Smooth muscle cell (in vitro differentiated cells): ENCODE measurements around the gene RAB4A. TPM values are rescaled to one million over a fixed set of nuclear protein-coding genes. Genes with fewer than 3 reads are reported as not detected.

Experiments used
- DNase-seq: peaks from one replicate; lab custom pipeline; 2025; ENCODE audit not compliant: unreplicated experiment; lab: John Stamatoyannopoulos, UW
- H2AFZ ChIP-seq: fragments of 200-600 bp; sonication (generic); 2 replicates; pipeline ENCODE4 v1.6.0; 2016; ENCODE audit warnings: antibody characterized with exemption, low read depth, mild to moderate bottlenecking
- H3F3A ChIP-seq: fragments of 200-600 bp; sonication (generic); 2 replicates; pipeline ENCODE4 v1.6.0; 2017; ENCODE audit warnings: antibody characterized with exemption, low read depth
- H3K27ac ChIP-seq: fragments of 200-600 bp; sonication (generic); 2 replicates; pipeline ENCODE4 v1.5.1; 2016; ENCODE audit warnings: low read depth, mild to moderate bottlenecking
- H3K27me3 ChIP-seq: fragments of 200-600 bp; sonication (generic); 2 replicates; pipeline ENCODE4 v1.6.1; 2016; ENCODE audit warnings: low read depth, mild to moderate bottlenecking
- H3K36me3 ChIP-seq: fragments of 200-600 bp; sonication (generic); 2 replicates; pipeline ENCODE4 v1.5.1; 2016; ENCODE audit warnings: low read depth
- H3K4me1 ChIP-seq: fragments of 200-600 bp; sonication (generic); 2 replicates; pipeline ENCODE4 v1.5.1; 2016; ENCODE audit warnings: low read depth
- H3K4me2 ChIP-seq: fragments of 200-600 bp; sonication (generic); 2 replicates; pipeline ENCODE4 v1.6.0; 2016; ENCODE audit warnings: mild to moderate bottlenecking
- H3K4me3 ChIP-seq: fragments of 200-600 bp; sonication (generic); 2 replicates; pipeline ENCODE4 v1.5.1; 2016; ENCODE audit warnings: mild to moderate bottlenecking
- H3K79me2 ChIP-seq: fragments of 200-600 bp; sonication (generic); 2 replicates; pipeline ENCODE4 v1.6.0; 2016; ENCODE audit warnings: low read depth, mild to moderate bottlenecking
- H3K9ac ChIP-seq: fragments of 200-600 bp; sonication (generic); 2 replicates; pipeline ENCODE4 v1.6.0; 2016; ENCODE audit warnings: low read depth
- H3K9me3 ChIP-seq: fragments of 200-600 bp; sonication (generic); replicated peaks from 2 replicates; pipeline ENCODE4 v1.5.1; 2016; ENCODE audit warnings: low read depth
- H4K20me1 ChIP-seq: fragments of 200-600 bp; sonication (generic); 2 replicates; pipeline ENCODE4 v1.6.0; 2016; ENCODE audit warnings: low read depth
- CTCF ChIP-seq: fragments of 200-600 bp; sonication (generic); IDR thresholded peaks from 2 replicates; pipeline ENCODE4 v1.5.1; 2017; ENCODE audit warnings: borderline replicate concordance, mild to moderate bottlenecking, antibody characterized with exemption; ENCODE audit not compliant: insufficient read depth, poor library complexity, severe bottlenecking
- WGBS: methylation state at CpG from one replicate; pipeline ENCODE4 v1.1.7; 2016; ENCODE audit warnings: low lambda C conversion rate; 5-methylcytosine and 5-hydroxymethylcytosine counted together
- polyA plus RNA-seq: library from polyadenylated mRNA; unstranded; fragments of >200 nt; fragmentation: Nextera tagmentation; extraction: Ambion mirVana; gene quantifications from 2 replicates; pipeline ENCODE4 v1.2.1, GENCODE V29; 2016
- total RNA-seq: library from RNA; depleted of rRNA; stranded (reverse); fragments of >200 nt; gene quantifications from 2 replicates; pipeline ENCODE4 v1.2.3, GENCODE V29; 2014

The RAB4A gene
- total and polyA plus RNA-seq, 2 experiments from 2014 or later = 43.9 to 52.7 TPM

- H3K27ac ChIP-seq = peak overlapping the region; percentile 93
- H2AFZ ChIP-seq = no peak overlapping the region
- DNase-seq = no peak
- no peaks in the 10 kb centered on the region for H3K36me3 ChIP-seq
- H3F3A ChIP-seq = no peaks in the 10 kb centered on the region
- peak overlapping the region; percentile 63 for H3K4me2 ChIP-seq
- no peaks in the 10 kb centered on the region for H3K79me2 ChIP-seq
- no peaks in the 10 kb centered on the region for H4K20me1 ChIP-seq
- peaks cover 33% of the 10 kb centered on the region for H3K4me1 ChIP-seq
- WGBS = 80% methylated on average over 2 of the region's 2 CpGs
- no peak for TF ChIP-seq CTCF
- no peaks in the 10 kb centered on the region for H3K27me3 ChIP-seq
- H3K4me3 ChIP-seq = no peak overlapping the region
- no peaks in the 10 kb centered on the region for H3K9me3 ChIP-seq
- peak overlapping the region; percentile 53 for H3K9ac ChIP-seq
These were observed 42.4 kb upstream of the RAB4A start for GRCh38 chr1:229228522-229228921.

GRCh38 chr1:229229137-229229720 lies 41.7 kb upstream of the RAB4A start:
- Histone ChIP-seq H3K79me2 (no peaks in the 10 kb centered on the region), H3K9me3 (no peaks in the 10 kb centered on the region), H3K36me3 (no peaks in the 10 kb centered on the region), H3F3A (no peaks in the 10 kb centered on the region), H3K4me3 (peak overlapping the region; percentile 4), H2AFZ (no peak overlapping the region), H3K4me1 (peaks cover 33% of the 10 kb centered on the region), H3K27ac (peak overlapping the region; percentile 93), H3K4me2 (peak overlapping the region; percentile 63), H3K9ac (peak overlapping the region; percentile 68), H3K27me3 (no peaks in the 10 kb centered on the region), H4K20me1 (no peaks in the 10 kb centered on the region)
- 11% methylated on average over 7 of the region's 7 CpGs for WGBS
- no peak for TF ChIP-seq CTCF
- DNase-seq = no peak

- DNase-seq = no peak
- TF ChIP-seq CTCF = no peak
- Histone ChIP-seq H3K27ac (peak overlapping the region; percentile 93), H3F3A (no peaks in the 10 kb centered on the region), H3K27me3 (no peaks in the 10 kb centered on the region), H3K36me3 (no peaks in the 10 kb centered on the region), H4K20me1 (no peaks in the 10 kb centered on the region), H3K9ac (peak overlapping the region; percentile 68), H2AFZ (no peak overlapping the region), H3K4me1 (peaks cover 37% of the 10 kb centered on the region), H3K4me3 (peak overlapping the region; percentile 4), H3K79me2 (no peaks in the 10 kb centered on the region), H3K4me2 (peak overlapping the region; percentile 63), H3K9me3 (no peaks in the 10 kb centered on the region)
- WGBS = 24% methylated on average over 4 of the region's 4 CpGs
These were observed 41.2 kb upstream of the RAB4A start for GRCh38 chr1:229229721-229230139.
